H1 (cell line): Measurements from ENCODE around the gene MED12L. TPM values are rescaled to one million over a fixed set of nuclear protein-coding genes. Genes with fewer than 3 reads are reported as not detected.

ENCODE experiments used
- CTCF ChIA-PET: fragments of 300-600 bp; sonication (Branson Sonifier 250); formaldehyde crosslinking; loops from one replicate; lab custom pipeline; 2021; ENCODE audit not compliant: partially characterized antibody; lab: Charles Lee
- POLR2A ChIA-PET: fragments of 300-600 bp; sonication (Branson Sonifier 250); formaldehyde crosslinking; loops from one replicate; lab custom pipeline; 2021; ENCODE audit warnings: inconsistent platforms; ENCODE audit not compliant: partially characterized antibody; lab: Charles Lee
- DNase-seq, 2 experiments: peaks; one replicate each; pipeline versions ENCODE4 v3.0.0 to v3.0.0-alpha.2; 2010 to 2022; ENCODE audit warnings: low spot score in 2 of 2, low read depth in 1 of 2, mixed read lengths in 1 of 2
- FAIRE-seq: peaks from 2 replicates; lab custom pipeline; 2011; peaks lifted over from hg19 to GRCh38; lab: Jason Lieb, UNC
- H2AFZ ChIP-seq: 2 replicates; pipeline ENCODE4 v1.8.1; 2012; ENCODE audit warnings: low read length, inconsistent platforms
- H2AK5ac ChIP-seq: 2 replicates; pipeline ENCODE4 v1.6.1; 2013; ENCODE audit warnings: low read depth, low read length
- H2BK120ac ChIP-seq: replicated peaks from 2 replicates; pipeline ENCODE3; 2013; ENCODE audit warnings: low read depth, low read length, inconsistent platforms
- H2BK12ac ChIP-seq: 2 replicates; pipeline ENCODE4 v1.6.1; 2013; ENCODE audit warnings: low read depth, low read length
- H2BK15ac ChIP-seq: 2 replicates; pipeline ENCODE4 v1.6.1; 2013; ENCODE audit warnings: low read length
- H2BK20ac ChIP-seq: 2 replicates; pipeline ENCODE4 v1.6.1; 2013; ENCODE audit warnings: low read length
- H2BK5ac ChIP-seq: 2 replicates; pipeline ENCODE4 v1.6.1; 2013; ENCODE audit warnings: low read depth, low read length
- H3K14ac ChIP-seq: 2 replicates; pipeline ENCODE4 v1.6.1; 2013; ENCODE audit warnings: inconsistent platforms; ENCODE audit not compliant: insufficient read length
- H3K18ac ChIP-seq: 2 replicates; pipeline ENCODE4 v1.6.1; 2013; ENCODE audit warnings: low read length; ENCODE audit errors: extremely low read depth
- H3K23ac ChIP-seq: 2 replicates; pipeline ENCODE4 v1.6.1; 2013; ENCODE audit warnings: inconsistent platforms; ENCODE audit not compliant: insufficient read length
- H3K23me2 ChIP-seq: 2 replicates; pipeline ENCODE4 v1.6.1; 2013; ENCODE audit warnings: low read depth, low read length
- H3K27ac ChIP-seq: 2 replicates; pipeline ENCODE4 v1.6.1; 2011; ENCODE audit warnings: low read depth, low read length, inconsistent platforms
- H3K27me3 ChIP-seq, 4 experiments: replicated peaks in 1 of 4; 1 replicate in 1 of 4; 2 replicates in 3 of 4; pipeline versions ENCODE4 v1.6.1 to v1.8.1; 2011 to 2013; ENCODE audit warnings: low read length in 3 of 4, mild to moderate bottlenecking in 3 of 4, inconsistent platforms in 2 of 4, mixed read lengths in 2 of 4, moderate library complexity in 1 of 4; ENCODE audit not compliant: control insufficient read depth in 3 of 4, insufficient read depth in 3 of 4; ENCODE audit errors: extremely low read depth in 1 of 4
- H3K36me3 ChIP-seq, 4 experiments: 2 replicates each; pipeline versions ENCODE4 v1.6.1 to v1.8.1; 2011 to 2013; ENCODE audit warnings: mild to moderate bottlenecking in 4 of 4, low read length in 3 of 4, moderate library complexity in 2 of 4, control low read depth in 1 of 4, inconsistent platforms in 1 of 4; ENCODE audit not compliant: insufficient read depth in 4 of 4, control insufficient read depth in 2 of 4
- H3K4ac ChIP-seq: replicated peaks from 2 replicates; pipeline ENCODE3; 2013; ENCODE audit warnings: low read length, low read depth, mixed read lengths, inconsistent platforms; ENCODE audit not compliant: insufficient read length
- H3K4me1 ChIP-seq, 4 experiments: replicated peaks in 1 of 4; 1 replicate in 1 of 4; 2 replicates in 3 of 4; pipeline versions ENCODE4 v1.6.1 to v1.8.1; 2011 to 2013; ENCODE audit warnings: low read length in 3 of 4, inconsistent platforms in 2 of 4, mixed read lengths in 1 of 4; ENCODE audit not compliant: insufficient read depth in 4 of 4, control insufficient read depth in 3 of 4
- H3K4me2 ChIP-seq, 2 experiments: 2 replicates each; pipeline versions ENCODE4 v1.6.1 to v1.8.1; 2011 to 2013; ENCODE audit warnings: low read depth in 2 of 2, low read length in 2 of 2, control low read depth in 1 of 2, inconsistent platforms in 1 of 2, mild to moderate bottlenecking in 1 of 2; ENCODE audit not compliant: insufficient read depth in 1 of 2
- H3K4me3 ChIP-seq, 4 experiments: fragments of 200-600, 300-600 bp in 1 of 4; sonication (generic), shearing (Covaris generic), sonication (Bioruptor Twin) in 1 of 4; 2 replicates each; pipeline versions ENCODE4 v1.5.1 to v1.8.1; 2011 to 2016; ENCODE audit warnings: low read length in 4 of 4, low read depth in 3 of 4, control low read depth in 2 of 4, inconsistent platforms in 2 of 4, mild to moderate bottlenecking in 2 of 4, mixed read lengths in 1 of 4, moderate library complexity in 1 of 4; ENCODE audit not compliant: insufficient read depth in 2 of 4; ENCODE audit errors: extremely low read depth in 1 of 4
- H3K56ac ChIP-seq: replicated peaks from 2 replicates; pipeline ENCODE3; 2013; ENCODE audit warnings: low read depth, mild to moderate bottlenecking, mixed read lengths, low read length, inconsistent platforms; ENCODE audit not compliant: insufficient read length
- H3K79me1 ChIP-seq: 2 replicates; pipeline ENCODE4 v1.6.1; 2013; ENCODE audit warnings: low read depth, low read length, control low read depth
- H3K79me2 ChIP-seq, 2 experiments: 2 replicates each; pipeline versions ENCODE4 v1.6.1 to v1.8.1; 2012 to 2013; ENCODE audit warnings: low read length in 2 of 2, mild to moderate bottlenecking in 2 of 2, inconsistent platforms in 1 of 2; ENCODE audit not compliant: insufficient read depth in 2 of 2, control insufficient read depth in 1 of 2
- H3K9ac ChIP-seq, 4 experiments: replicated peaks in 1 of 4; 1 replicate in 1 of 4; 2 replicates in 3 of 4; pipeline versions ENCODE4 v1.6.1 to v1.8.1; 2011 to 2013; ENCODE audit warnings: low read depth in 3 of 4, low read length in 3 of 4, control low read depth in 2 of 4, mild to moderate bottlenecking in 2 of 4, moderate library complexity in 2 of 4, inconsistent platforms in 1 of 4; ENCODE audit errors: extremely low read depth in 1 of 4
- H3K9me3 ChIP-seq, 2 experiments: 2 replicates each; pipeline versions ENCODE4 v1.6.1 to v1.8.1; 2012 to 2013; ENCODE audit warnings: mild to moderate bottlenecking in 2 of 2, moderate library complexity in 2 of 2, control low read depth in 1 of 2, inconsistent platforms in 1 of 2, low read depth in 1 of 2, low read length in 1 of 2, mixed read lengths in 1 of 2; ENCODE audit not compliant: insufficient read depth in 2 of 2
- H4K20me1 ChIP-seq, 2 experiments: replicated peaks in 1 of 2; 2 replicates each; pipeline versions ENCODE3 to v1.8.1; 2011 to 2013; ENCODE audit warnings: inconsistent platforms in 2 of 2, low read length in 2 of 2, mild to moderate bottlenecking in 1 of 2; ENCODE audit not compliant: insufficient read depth in 2 of 2, control insufficient read depth in 1 of 2
- H4K5ac ChIP-seq: 2 replicates; pipeline ENCODE4 v1.6.1; 2013; ENCODE audit warnings: low read length, low read depth, mixed read lengths, inconsistent platforms; ENCODE audit not compliant: insufficient read length
- H4K8ac ChIP-seq: 2 replicates; pipeline ENCODE4 v1.8.0; 2013; ENCODE audit warnings: mild to moderate bottlenecking, moderate library complexity, low read length, inconsistent platforms; ENCODE audit not compliant: insufficient read depth; ENCODE audit errors: extremely low read depth
- H4K91ac ChIP-seq: replicated peaks from 2 replicates; pipeline ENCODE3; 2013; ENCODE audit warnings: low read length, mixed read lengths, inconsistent platforms; ENCODE audit not compliant: insufficient read length
- BACH1 ChIP-seq: IDR thresholded peaks from 2 replicates; pipeline ENCODE4 v1.6.1; 2012; ENCODE audit warnings: low read length, improper control_type of control experiment
- EGR1 ChIP-seq: IDR thresholded peaks from 2 replicates; pipeline ENCODE4 v1.6.1; 2011; ENCODE audit warnings: low read depth, low read length, borderline replicate concordance
- GABPA ChIP-seq: IDR thresholded peaks from 2 replicates; pipeline ENCODE4 v1.6.1; 2011; ENCODE audit warnings: mild to moderate bottlenecking, low read length, moderate library complexity, borderline replicate concordance; ENCODE audit not compliant: insufficient read depth
- KDM5A ChIP-seq: fragments of 200-600 bp; IDR thresholded peaks from 2 replicates; pipeline ENCODE4 v1.7.1; 2012; ENCODE audit warnings: mild to moderate bottlenecking, low read length, inconsistent platforms, mixed read lengths
- NANOG ChIP-seq: IDR thresholded peaks from 2 replicates; pipeline ENCODE4 v1.6.1; 2011; ENCODE audit warnings: low read length, low read depth, mild to moderate bottlenecking, inconsistent platforms; ENCODE audit not compliant: insufficient read depth, poor library complexity, severe bottlenecking
- RAD21 ChIP-seq, 2 experiments: IDR thresholded peaks in 1 of 2; conservative IDR thresholded peaks in 1 of 2; 2 replicates each; pipeline ENCODE4 v1.6.1; 2011; ENCODE audit warnings: low read depth in 2 of 2, low read length in 2 of 2, improper control_type of control experiment in 1 of 2, inconsistent platforms in 1 of 2, mild to moderate bottlenecking in 1 of 2, moderate library complexity in 1 of 2
- YY1 ChIP-seq: IDR thresholded peaks from 2 replicates; pipeline ENCODE4 v1.6.1; 2011; ENCODE audit warnings: low read depth, mild to moderate bottlenecking, low read length
- WGBS, 2 experiments: shearing (Covaris generic) in 1 of 2; methylation state at CpG; one replicate each; pipeline versions ENCODE4 v1.1.6 to v1.1.7; 2013 to 2015; ENCODE audit warnings: low lambda C conversion rate in 2 of 2, mixed read lengths in 2 of 2, inconsistent platforms in 1 of 2, low coverage in 1 of 2, missing lambda C conversion rate in 1 of 2; ENCODE audit not compliant: insufficient replicate concordance in 2 of 2, insufficient coverage in 1 of 2, insufficient read length in 1 of 2; ENCODE audit errors: extremely low coverage in 1 of 2, missing lambda C conversion rate in 1 of 2; 5-methylcytosine and 5-hydroxymethylcytosine counted together
- polyA plus RNA-seq, 7 experiments: library from polyadenylated mRNA; depleted of rRNA in 3 of 7; stranded (reverse) in 5 of 7; unstranded in 2 of 7; fragments of >200 nt in 5 of 7; fragments of 200-250 nt in 2 of 7; gene quantifications; 1 replicate in 5 of 7; 2 replicates in 1 of 7; 4 replicates in 1 of 7; pipeline versions ENCODE4 v1.2.1 to v1.2.3, GENCODE V29; 2011 to 2013; ENCODE audit warnings: missing spikeins in 2 of 7, mixed read lengths in 2 of 7
- total RNA-seq: library from RNA; stranded (reverse); fragmentation: NEBNext Ultra II Directional; extraction: Animal tissue kit (Norgen Biotek cat#: 25700); gene quantifications from 2 replicates; pipeline ENCODE4 v1.2.1, GENCODE V29; 2021
- TF ChIP-seq, protein P1 (sequence below), 3 experiments: IDR thresholded peaks; 1 replicate in 2 of 3; 2 replicates in 1 of 3; pipeline versions ENCODE4 v1.5.1 to v1.6.1; 2011; ENCODE audit warnings: low read length in 3 of 3, mild to moderate bottlenecking in 3 of 3, inconsistent platforms in 2 of 3, low read depth in 1 of 3, moderate library complexity in 1 of 3; ENCODE audit not compliant: insufficient read depth in 1 of 3; ENCODE audit errors: control extremely low read depth in 1 of 3

The MED12L gene
- total and polyA plus RNA-seq, 2 of the 8 experiments (the other 6 are each of a cell fraction or from before 2014, with no cell fraction given), result 3.6 to 26.2 TPM

DNA sequence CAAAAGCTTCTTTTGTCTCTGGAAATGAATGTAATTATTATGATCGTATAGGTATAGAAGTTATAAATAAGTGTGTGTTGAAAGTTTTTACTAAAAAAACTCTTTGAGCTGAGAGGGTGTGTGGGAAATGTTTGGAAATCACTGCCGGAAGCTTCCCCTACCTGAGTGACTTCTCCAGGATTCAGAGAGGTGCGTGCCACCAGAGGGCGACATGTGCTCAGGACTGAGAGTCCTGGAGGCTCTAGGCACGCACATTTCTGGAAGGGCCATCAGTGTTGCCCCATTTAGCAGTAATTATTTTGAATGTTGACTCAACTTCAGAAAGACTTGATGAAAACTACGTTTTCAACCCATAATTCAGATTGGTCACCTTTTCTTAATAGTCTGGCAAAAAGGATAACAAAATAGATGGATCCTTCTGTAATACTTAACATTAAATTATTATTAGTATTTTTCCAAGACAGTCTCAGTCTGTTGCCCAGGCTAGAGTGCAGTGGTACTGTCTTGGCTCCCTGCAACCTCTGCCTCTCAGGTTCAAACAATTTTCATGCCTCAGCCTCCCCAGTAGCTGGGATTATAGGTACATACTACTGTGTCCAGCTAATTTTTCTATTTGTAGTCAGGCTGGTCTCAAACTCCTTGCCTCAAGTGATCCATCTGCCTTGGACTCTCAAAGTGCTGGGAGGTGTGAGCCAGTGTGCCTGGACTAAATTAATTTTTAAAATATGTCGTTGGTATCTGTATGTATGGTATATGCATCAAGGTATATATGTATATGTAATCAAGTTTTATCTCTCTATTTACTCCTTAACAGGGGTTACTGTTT is 83.0 kb downstream of the MED12L start:
- Histone ChIP-seq H3K4me3 (no peak overlapping the region), H2BK12ac (no peak overlapping the region), H3K27ac (no peak overlapping the region), H3K27me3 (no peaks in the 10 kb centered on the region), H3K23me2 (no peaks in the 10 kb centered on the region), H4K5ac (no peak overlapping the region), H4K8ac (no peak overlapping the region), H4K91ac (no peak overlapping the region), H3K56ac (no peak overlapping the region), H3K79me1 (no peaks in the 10 kb centered on the region; the same call in 1 of the 2 replicates), H2BK120ac (no peak overlapping the region), H4K20me1 (peaks cover 0 to 2% of the 10 kb centered on the region in 2 experiments), H3K14ac (no peak overlapping the region), H3K23ac (no peak overlapping the region), H2AK5ac (no peak overlapping the region), H3K4me2 (no peak overlapping the region), H2BK15ac (no peak overlapping the region), H3K36me3 (peaks cover 0 to 2% (median 2%) of the 10 kb centered on the region in 4 experiments; a peak in 4 of 8 replicates), H2AFZ (no peak overlapping the region), H3K4me1 (peaks cover 0 to 6% (median 0%) of the 10 kb centered on the region in 4 experiments; a peak in 2 of 7 replicates), H3K9me3 (no peaks in the 10 kb centered on the region), H3K9ac (no peak overlapping the region), H3K18ac (no peak overlapping the region), H3K79me2 (no peaks in the 10 kb centered on the region), H3K4ac (no peak overlapping the region), H2BK5ac (no peak overlapping the region), H2BK20ac (no peak overlapping the region)
- FAIRE-seq (peak; percentile 78), DNase-seq (peak; percentile 34 to 81)
- no peak for TF ChIP-seq BACH1
- no peak for TF ChIP-seq EGR1
- TF ChIP-seq YY1, result 0 out of 2 replicates have a peak, but pooled peaks have one; percentile 27
- TF ChIP-seq, protein P1, sequence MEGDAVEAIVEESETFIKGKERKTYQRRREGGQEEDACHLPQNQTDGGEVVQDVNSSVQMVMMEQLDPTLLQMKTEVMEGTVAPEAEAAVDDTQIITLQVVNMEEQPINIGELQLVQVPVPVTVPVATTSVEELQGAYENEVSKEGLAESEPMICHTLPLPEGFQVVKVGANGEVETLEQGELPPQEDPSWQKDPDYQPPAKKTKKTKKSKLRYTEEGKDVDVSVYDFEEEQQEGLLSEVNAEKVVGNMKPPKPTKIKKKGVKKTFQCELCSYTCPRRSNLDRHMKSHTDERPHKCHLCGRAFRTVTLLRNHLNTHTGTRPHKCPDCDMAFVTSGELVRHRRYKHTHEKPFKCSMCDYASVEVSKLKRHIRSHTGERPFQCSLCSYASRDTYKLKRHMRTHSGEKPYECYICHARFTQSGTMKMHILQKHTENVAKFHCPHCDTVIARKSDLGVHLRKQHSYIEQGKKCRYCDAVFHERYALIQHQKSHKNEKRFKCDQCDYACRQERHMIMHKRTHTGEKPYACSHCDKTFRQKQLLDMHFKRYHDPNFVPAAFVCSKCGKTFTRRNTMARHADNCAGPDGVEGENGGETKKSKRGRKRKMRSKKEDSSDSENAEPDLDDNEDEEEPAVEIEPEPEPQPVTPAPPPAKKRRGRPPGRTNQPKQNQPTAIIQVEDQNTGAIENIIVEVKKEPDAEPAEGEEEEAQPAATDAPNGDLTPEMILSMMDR (IDR thresholded peaks at IDR 0.05; ENCODE audit: control extremely low read depth in 1 of 3, insufficient read depth in 1 of 3, low read depth in 1 of 3, low read length in 3 of 3), result peak; percentile 83 to 86 (median 85)
- no peak for TF ChIP-seq NANOG
- TF ChIP-seq GABPA, result no peak
- no peak for TF ChIP-seq KDM5A
- peak; percentile 84 to 87 for TF ChIP-seq RAD21 (IDR thresholded peaks at IDR 0.05 in 1 of 2, conservative IDR thresholded peaks at IDR 0.05 in 1 of 2; ENCODE audit: low read depth in 2 of 2, low read length in 2 of 2)
- ChIA-PET CTCF (interaction anchor here (0.5 to 6.8 kb wide), 57 partner anchors 8 to 1314 kb away, joined by 3 to 32 read pairs (median 3); partner anchors contain the start of gene P2RY14), POLR2A (interaction anchor here (0.6 kb wide), 1 partner anchor 146 kb away, joined by 3 read pairs; no protein-coding TSS in a partner anchor)
- 22 to 100% methylated on average over 1 to 7 of the region's 7 CpGs for WGBS, 2 experiments
